IPS-NIHi11 (cell line): ENCODE measurements around the gene RUSF1.
"Not testable (repeated sequence)": the region's sequence is repeated elsewhere in the genome, so short reads cannot be mapped to it uniquely, and the experiment has no call there.

Experiments used
- DNase-seq: peaks from one replicate; pipeline ENCODE4 v3.0.0; 2012; ENCODE audit warnings: mixed read lengths, low spot score

The RUSF1 gene

GRCh38 chr16:31487071-31487719 is 21.0 kb downstream of the RUSF1 start:
- DNase-seq = no peak

GRCh38 chr16:31486045-31486444 is 22.1 kb downstream of the RUSF1 start:
- DNase-seq = no peak

GRCh38 chr16:31485571-31485970 is 22.6 kb downstream of the RUSF1 start:
- DNase-seq = no peak

DNA sequence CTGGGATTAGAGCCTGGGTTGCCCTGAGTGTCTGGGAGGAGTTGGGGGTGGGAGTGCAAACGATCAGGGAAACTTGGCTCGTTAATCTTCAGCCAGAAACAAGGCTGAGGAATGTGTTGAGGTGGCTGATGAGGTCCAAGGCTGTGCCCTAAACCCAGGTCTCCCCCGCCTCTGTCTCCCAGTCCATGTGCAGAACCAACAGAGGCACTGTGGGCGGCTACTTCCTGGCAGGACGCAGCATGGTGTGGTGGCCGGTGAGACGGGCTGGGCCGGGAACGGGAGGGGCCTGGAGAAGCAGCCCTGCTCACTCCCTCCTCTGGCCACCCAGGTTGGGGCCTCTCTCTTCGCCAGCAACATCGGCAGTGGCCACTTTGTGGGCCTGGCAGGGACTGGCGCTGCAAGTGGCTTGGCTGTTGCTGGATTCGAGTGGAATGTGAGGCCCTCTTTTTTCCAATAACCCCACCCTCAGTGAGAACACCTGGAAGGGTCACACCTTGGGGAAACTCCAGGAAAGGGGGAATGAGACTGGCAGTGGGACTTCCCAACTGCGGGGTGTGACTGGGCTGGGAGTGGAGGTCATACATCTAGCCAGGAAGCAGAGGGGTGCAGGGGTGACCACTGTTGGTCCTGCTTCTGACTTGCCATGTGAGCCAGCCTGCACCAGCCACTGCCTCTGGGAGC is 23.6 kb downstream of the RUSF1 start:
- peak; percentile 50 for DNase-seq

DNA sequence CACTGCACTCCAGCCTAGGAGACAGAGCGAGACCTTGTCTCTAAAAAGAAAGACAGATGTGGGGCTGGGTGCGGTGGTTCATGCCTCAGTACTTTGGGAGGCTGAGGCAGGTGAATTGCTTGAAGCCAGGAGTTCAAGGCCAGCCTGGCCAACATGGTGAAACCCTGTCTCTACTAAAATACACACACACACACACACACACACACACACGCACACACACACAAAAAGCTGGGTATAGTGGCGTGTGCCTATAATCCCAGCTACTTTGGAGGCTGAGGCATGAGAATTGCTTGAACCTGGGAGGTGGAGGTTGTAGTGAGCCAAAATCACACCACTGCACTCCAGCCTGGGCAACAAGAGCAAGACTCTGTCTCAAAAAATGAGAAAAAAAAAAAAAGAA is 24.1 kb downstream of the RUSF1 start:
- not testable (repeated sequence) for DNase-seq

DNA sequence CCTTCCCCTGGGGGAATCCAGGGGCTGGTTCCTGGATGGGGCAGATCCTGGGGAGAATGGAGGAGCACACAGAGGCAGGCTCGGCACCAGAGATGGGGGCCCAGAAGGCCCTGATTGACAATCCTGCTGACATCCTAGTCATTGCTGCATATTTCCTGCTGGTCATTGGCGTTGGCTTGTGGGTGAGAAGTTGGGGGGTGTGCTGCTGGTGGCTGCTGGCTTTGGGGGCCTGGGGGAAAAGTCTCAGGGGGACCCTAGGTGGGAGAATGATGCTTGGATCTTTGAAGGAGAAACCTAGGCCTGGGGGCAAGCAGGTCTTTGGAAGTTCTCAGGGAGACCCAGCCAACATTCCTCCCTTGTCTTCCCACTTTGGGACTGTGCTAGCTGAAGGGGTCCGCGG is 25.1 kb downstream of the RUSF1 start, which contains the start of gene SLC5A2:
Gene SLC5A2 (plus strand): TSS at position 43 of the 400 bp plus-strand sequence. CDS start 14 bp downstream, at position 57.
- DNase-seq = no peak

DNA sequence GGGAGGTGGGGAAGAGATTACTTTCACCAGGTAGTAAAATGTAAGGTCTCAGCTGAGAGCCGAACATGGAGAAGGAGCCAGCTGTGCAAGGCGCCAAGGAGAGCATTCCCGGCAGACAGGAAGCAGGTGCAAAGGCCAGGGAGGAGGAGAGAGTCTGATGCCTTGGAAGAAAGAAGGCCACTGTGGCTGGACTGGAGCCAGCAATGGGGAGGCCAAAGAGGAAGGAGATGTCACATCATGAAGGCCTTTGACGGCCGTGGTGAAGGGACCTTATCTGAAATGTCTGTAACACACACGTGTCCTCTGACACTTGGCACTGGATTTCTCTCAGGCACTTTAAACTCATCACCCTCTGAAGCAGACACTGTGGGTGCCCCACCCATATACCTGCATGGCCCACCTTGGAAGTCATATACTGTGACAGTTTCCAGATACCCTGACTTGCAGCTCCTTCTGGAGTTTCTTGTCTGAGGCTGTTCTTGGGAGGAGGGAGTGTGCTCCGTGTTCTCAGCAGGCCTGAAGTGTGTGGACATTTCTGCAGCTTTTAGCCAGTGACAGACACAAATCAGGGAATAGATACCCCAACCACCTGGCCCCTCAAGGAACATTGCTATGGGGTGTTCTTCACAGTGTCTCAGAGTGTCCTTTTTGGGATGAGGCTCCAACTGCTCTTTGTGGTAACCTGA is 27.2 kb downstream of the RUSF1 start:
- DNase-seq = no peak

DNA sequence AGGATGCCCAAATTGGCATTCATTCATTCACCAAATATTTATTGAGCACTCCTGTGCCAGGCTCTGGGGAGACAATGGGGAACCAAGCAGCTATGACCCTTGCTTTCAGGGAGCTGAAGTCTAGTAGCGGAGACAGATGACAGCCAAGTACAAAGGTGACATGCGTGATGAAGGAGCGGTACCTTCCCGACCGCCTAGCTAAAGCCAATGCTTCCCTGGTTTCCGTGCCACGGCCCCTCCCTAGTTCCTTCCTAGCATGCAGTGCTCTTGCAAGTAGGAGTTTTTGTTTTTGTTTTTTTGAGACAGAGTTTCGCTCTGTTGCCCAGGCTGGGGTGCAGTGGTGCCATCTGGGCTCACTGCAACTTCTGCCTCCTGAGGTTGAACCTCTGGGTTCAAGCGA is 28.4 kb downstream of the RUSF1 start:
- DNase-seq = no peak

- no peak for DNase-seq
These were observed 29.2 kb downstream of the RUSF1 start for GRCh38 chr16:31478956-31479355.

- DNase-seq = peak; percentile 80
These were observed 30.7 kb downstream of the RUSF1 start for GRCh38 chr16:31477220-31478216.

- peak; percentile 80 for DNase-seq
These were observed 31.6 kb downstream of the RUSF1 start for GRCh38 chr16:31476303-31477219.

- DNase-seq = no peak
These were observed 32.3 kb downstream of the RUSF1 start for GRCh38 chr16:31475946-31476302.

GRCh38 chr16:31474773-31475738 is 33.1 kb downstream of the RUSF1 start:
- DNase-seq = no peak

GRCh38 chr16:31474173-31474714 is 33.9 kb downstream of the RUSF1 start:
- no peak for DNase-seq

DNA sequence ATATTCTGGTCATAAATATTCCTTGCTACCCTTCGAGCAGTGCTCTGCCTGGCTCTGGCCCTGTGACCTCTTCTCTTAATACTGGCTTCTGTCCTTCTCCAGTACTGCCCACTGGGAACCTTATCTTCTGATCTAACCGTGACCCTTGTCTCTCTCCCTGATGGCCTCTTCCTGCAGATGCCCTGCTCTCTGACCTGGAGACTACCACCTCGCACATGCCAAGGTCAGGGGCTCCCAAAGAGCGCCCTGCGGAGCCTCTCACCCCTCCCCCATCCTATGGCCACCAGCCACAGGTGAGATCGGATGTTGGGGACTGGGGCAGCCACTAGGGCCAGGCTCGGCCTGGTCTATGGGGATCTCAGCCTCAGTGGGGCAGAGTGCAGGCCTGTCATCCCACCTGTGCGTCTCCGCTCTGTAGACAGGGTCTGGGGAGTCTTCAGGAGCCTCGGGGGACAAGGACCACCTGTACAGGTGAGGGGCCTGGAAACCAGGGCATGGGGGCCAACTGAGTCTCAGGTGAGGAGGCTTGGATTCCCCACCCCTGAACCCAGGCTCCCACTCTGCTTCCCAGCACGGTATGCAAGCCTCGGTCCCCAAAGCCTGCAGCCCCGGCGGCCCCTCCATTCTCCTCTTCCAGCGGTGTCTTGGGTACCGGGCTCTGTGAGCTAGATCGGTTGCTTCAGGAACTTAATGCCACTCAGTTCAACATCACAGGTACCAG is 34.8 kb downstream of the RUSF1 start:
- no peak for DNase-seq

GRCh38 chr16:31472709-31473203 is 35.4 kb downstream of the RUSF1 start:
- peak; percentile 91 for DNase-seq

DNA sequence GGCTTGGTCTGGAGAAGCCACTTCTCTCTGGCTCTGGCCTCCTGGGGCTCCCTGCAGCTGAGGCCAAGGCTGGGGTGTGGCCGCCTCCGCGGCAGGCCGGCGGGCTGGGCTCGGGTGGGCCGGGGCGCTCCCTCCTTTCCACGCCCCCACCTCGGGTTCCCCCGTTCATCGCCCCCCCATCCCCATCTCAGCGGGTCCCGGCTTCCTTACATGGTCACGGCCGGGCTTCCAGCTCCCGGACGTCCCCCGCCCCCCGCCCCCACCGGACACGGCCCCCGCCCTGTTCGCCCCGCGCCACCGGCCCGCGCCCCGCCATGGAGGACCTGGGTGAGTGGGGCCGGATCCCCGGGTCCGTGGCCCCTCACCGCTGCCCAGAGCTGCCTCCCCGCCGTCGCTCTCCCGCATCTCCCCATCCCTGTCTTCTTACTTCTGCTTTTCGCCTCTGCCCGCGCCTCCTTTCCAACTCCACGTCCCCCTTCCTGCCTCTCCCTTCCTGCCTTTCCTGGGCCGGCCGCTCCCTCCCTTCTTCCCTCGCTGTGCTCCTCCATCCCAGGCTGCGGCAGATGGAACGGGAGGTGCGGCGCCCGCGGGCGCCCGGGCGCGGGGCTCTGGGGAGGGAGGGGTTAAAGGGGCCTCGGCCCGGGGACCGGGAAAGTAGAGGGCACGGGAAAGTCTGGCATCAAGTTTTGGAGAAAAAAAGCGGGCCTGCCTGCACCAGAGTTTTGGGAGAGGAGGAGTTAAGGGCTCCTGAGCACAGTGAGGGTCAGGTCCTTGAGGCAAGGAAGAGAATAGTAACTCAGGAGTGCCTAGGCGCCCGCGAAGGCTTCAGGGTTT is 36.1 kb downstream of the RUSF1 start, which contains the start of gene TGFB1I1:
Gene TGFB1I1 (plus strand): TSS at position 278 of the 834 bp plus-strand sequence. CDS start 37 bp downstream, at position 315.
- peak; percentile 72 for DNase-seq
